ENCODE data around the gene NTNG1. TPM values are rescaled to one million over a fixed set of nuclear protein-coding genes. Genes with fewer than 3 reads are reported as not detected.

Gene NTNG1
- total RNA-seq, 1 donor from 2014 or later, result 19.7 TPM

DNA sequence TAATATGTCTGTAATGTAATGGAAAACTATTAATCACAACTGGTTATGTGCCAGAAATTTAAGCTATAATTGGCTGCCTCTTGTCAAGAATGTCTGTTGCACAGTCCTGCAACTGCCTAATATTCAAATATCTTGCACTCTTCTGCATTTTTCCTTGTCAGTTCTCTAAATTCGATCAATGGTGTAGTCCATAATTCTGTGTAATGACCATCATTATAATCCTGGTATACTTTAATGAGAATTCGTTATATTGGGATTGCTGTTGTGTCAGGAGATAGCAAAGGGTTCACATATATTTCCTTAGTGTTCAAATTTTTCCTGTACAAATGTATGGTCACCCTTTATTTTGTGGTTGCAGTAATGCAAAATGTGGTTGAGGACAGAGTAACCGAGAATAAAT is 4.8 kb downstream of the NTNG1 start:
- TF ChIP-seq, protein P1, sequence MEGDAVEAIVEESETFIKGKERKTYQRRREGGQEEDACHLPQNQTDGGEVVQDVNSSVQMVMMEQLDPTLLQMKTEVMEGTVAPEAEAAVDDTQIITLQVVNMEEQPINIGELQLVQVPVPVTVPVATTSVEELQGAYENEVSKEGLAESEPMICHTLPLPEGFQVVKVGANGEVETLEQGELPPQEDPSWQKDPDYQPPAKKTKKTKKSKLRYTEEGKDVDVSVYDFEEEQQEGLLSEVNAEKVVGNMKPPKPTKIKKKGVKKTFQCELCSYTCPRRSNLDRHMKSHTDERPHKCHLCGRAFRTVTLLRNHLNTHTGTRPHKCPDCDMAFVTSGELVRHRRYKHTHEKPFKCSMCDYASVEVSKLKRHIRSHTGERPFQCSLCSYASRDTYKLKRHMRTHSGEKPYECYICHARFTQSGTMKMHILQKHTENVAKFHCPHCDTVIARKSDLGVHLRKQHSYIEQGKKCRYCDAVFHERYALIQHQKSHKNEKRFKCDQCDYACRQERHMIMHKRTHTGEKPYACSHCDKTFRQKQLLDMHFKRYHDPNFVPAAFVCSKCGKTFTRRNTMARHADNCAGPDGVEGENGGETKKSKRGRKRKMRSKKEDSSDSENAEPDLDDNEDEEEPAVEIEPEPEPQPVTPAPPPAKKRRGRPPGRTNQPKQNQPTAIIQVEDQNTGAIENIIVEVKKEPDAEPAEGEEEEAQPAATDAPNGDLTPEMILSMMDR (conservative IDR thresholded peaks at IDR 0.05), result no peak
- Mint-ChIP-seq H3K36me3 (no peaks in the 10 kb centered on the region), H3K9me3 (no peaks in the 10 kb centered on the region), H3K4me3 (no peak overlapping the region), H3K4me1 (ENCODE audit: unreplicated experiment) (peaks cover 24% of the 10 kb centered on the region), H3K27ac (no peak overlapping the region), H3K27me3 (peaks cover 10% of the 10 kb centered on the region)
- no peak for DNase-seq (ENCODE audit: extremely low spot score, unreplicated experiment)

DNA sequence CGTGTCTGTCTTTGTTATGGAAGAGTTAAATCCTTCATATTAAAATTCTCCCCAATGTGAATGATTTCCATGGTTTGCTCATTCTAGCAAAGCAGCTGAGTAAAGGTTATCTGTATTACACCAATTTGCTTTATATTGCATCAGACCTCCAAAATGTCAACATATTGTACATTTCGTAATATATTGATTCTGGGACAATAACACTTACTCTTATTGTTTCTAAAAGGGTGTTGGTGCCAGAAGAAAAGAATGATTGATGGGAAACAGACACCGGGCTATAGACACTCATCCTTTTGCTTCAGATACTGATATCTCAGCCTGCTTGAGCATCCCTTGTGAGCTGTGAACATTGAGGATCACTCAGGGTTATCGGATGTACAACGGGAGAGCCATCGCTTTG is 7.0 kb downstream of the NTNG1 start:
- Mint-ChIP-seq H3K4me3 (no peak overlapping the region), H3K4me1 (ENCODE audit: unreplicated experiment) (peaks cover 30% of the 10 kb centered on the region), H3K27ac (no peak overlapping the region), H3K27me3 (peaks cover 3% of the 10 kb centered on the region), H3K9me3 (no peaks in the 10 kb centered on the region), H3K36me3 (no peaks in the 10 kb centered on the region)
- no peak for DNase-seq (ENCODE audit: extremely low spot score, unreplicated experiment)
- TF ChIP-seq, protein P1 (conservative IDR thresholded peaks at IDR 0.05), result no peak

DNA sequence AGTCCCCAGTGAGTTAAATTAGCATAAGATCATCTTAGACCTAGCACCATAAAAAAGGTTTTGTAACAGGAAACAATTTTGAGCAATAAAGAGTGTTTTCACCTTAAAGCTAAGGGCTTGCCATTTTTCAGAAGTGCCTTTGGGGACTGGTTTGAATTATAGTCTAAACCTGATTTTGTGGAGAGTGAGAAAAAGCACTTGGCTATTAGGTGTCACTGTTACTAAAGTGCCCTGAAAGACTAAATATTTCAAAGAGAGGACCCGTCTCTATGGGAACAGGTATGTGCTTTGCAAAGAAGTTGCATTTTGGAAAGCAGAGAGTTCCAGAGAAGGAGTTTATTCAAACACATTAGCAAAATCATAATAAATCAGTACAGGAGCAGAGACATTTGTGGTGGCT is 9.1 kb downstream of the NTNG1 start:
- Mint-ChIP-seq H3K27me3 (peaks cover 3% of the 10 kb centered on the region), H3K4me3 (peak overlapping the region; percentile 0), H3K27ac (no peak overlapping the region), H3K36me3 (no peaks in the 10 kb centered on the region), H3K9me3 (no peaks in the 10 kb centered on the region), H3K4me1 (ENCODE audit: unreplicated experiment) (peaks cover 30% of the 10 kb centered on the region)
- no peak for DNase-seq (ENCODE audit: extremely low spot score, unreplicated experiment)
- TF ChIP-seq, protein P1 (conservative IDR thresholded peaks at IDR 0.05), result no peak

DNA sequence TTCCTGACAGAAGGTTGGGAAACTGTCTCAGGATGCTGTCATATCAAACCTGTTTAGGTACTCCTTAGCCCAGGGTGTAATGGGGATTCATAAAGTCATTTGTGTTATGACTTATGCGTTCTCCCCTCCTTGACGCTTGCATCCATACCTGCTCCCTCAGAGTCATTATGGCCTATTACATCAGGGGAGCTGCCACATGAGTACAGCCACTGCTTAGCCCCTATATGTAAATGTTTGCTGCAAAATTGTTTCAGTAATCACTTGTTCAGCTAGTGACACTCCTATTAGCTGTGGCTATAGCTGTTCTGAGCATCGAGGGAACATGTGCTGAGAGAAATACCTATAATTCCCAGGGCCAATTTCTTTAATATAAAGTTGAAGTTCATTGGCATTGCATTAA is 10.5 kb downstream of the NTNG1 start:
- Mint-ChIP-seq H3K4me1 (ENCODE audit: unreplicated experiment) (peaks cover 26% of the 10 kb centered on the region), H3K27ac (no peak overlapping the region), H3K4me3 (no peak overlapping the region), H3K36me3 (no peaks in the 10 kb centered on the region), H3K27me3 (no peaks in the 10 kb centered on the region), H3K9me3 (no peaks in the 10 kb centered on the region)
- TF ChIP-seq, protein P1 (conservative IDR thresholded peaks at IDR 0.05), result no peak
- no peak for DNase-seq (ENCODE audit: extremely low spot score, unreplicated experiment)

DNA sequence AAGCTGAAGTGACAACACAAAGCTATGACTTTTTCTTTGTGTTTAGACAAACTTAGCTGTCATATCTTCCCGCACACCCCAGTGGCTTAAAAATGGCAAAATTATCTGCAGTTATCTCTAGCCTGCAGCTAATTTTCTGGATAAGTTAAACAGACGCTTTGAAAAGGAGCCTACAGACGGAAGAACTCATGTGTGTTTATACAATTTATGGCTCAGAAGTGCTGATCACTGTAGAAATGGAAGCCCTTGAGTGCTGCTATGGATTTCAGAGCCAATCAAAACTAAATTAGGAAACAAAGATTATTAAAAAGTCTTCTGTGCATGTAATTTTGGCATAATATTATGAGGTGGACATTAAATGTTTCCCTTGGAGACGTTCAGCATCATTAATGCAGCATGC is 11.6 kb downstream of the NTNG1 start:
- H3K9me3 Mint-ChIP-seq, result no peaks in the 10 kb centered on the region
- no peaks in the 10 kb centered on the region for H3K36me3 Mint-ChIP-seq
- H3K27me3 Mint-ChIP-seq, result no peaks in the 10 kb centered on the region
- TF ChIP-seq, protein P1 (conservative IDR thresholded peaks at IDR 0.05), result no peak
- DNase-seq (ENCODE audit: extremely low spot score, unreplicated experiment), result no peak
- peaks cover 26% of the 10 kb centered on the region for H3K4me1 Mint-ChIP-seq (ENCODE audit: unreplicated experiment)
- no peak overlapping the region for H3K27ac Mint-ChIP-seq
- no peak overlapping the region for H3K4me3 Mint-ChIP-seq

DNA sequence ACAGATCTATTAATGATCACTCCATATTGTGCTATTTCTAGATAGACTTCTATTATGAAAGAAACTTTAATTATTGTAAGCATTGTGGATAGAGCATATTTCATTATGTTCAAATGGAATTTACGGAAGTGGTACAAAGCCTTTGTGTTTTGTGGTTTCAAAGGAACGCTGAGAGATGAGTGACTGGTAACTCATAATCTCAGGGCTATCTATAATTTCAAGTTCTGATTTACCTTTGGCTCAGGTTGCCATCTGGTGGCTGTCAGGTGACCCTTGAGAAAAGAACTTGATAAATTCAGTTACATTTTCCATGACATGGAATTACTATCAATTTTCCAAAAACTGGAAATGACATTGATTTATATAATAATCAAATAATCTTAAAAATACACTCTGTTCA is 12.2 kb downstream of the NTNG1 start:
- no peak overlapping the region for H3K4me3 Mint-ChIP-seq
- H3K9me3 Mint-ChIP-seq, result no peaks in the 10 kb centered on the region
- TF ChIP-seq, protein P1 (conservative IDR thresholded peaks at IDR 0.05), result peak; percentile 14
- no peak overlapping the region for H3K27ac Mint-ChIP-seq
- no peaks in the 10 kb centered on the region for H3K36me3 Mint-ChIP-seq
- DNase-seq (ENCODE audit: extremely low spot score, unreplicated experiment), result no peak
- H3K27me3 Mint-ChIP-seq, result no peaks in the 10 kb centered on the region
- peaks cover 26% of the 10 kb centered on the region for H3K4me1 Mint-ChIP-seq (ENCODE audit: unreplicated experiment)
